Thoracic aorta (tissue), 2 donors: Measurements from ENCODE around the gene C3orf22. TPM values are rescaled to one million over a fixed set of nuclear protein-coding genes. Genes with fewer than 3 reads are reported as not detected.

ENCODE experiments used
- ATAC-seq: fragments of 150-250 bp; one replicate; pipeline ENCODE4 v1.8.0; 2017; ENCODE audit warnings: low read depth; ENCODE audit not compliant: insufficient number of reproducible peaks, low FRiP score
- DNase-seq: peaks from one replicate; pipeline ENCODE4 v3.0.0-alpha.2; 2020; ENCODE audit warnings: low spot score
- H3K27ac ChIP-seq, 2 donors: fragments of 200-600 bp; sonication (generic); 1 replicate in 1 of 2; 2 replicates in 1 of 2; pipeline ENCODE4 v1.5.1; 2016; ENCODE audit warnings: mild to moderate bottlenecking in 2 of 2, moderate library complexity in 2 of 2
- H3K27me3 ChIP-seq: fragments of 200-600 bp; sonication (generic); replicated peaks from 2 replicates; pipeline ENCODE4 v1.6.0; 2016; ENCODE audit warnings: mild to moderate bottlenecking; ENCODE audit not compliant: insufficient read depth
- H3K36me3 ChIP-seq: fragments of 200-600 bp; sonication (generic); one replicate; pipeline ENCODE4 v1.5.1; 2016
- H3K4me1 ChIP-seq, 2 donors: fragments of 200-600 bp; sonication (generic); 1 replicate in 1 of 2; 2 replicates in 1 of 2; pipeline versions ENCODE4 v1.5.1 to v1.6.0; 2016; ENCODE audit warnings: low read depth in 2 of 2, mild to moderate bottlenecking in 1 of 2; ENCODE audit not compliant: control insufficient read depth in 1 of 2
- H3K4me3 ChIP-seq: fragments of 200-600 bp; sonication (generic); 2 replicates; pipeline ENCODE4 v1.5.1; 2016; ENCODE audit warnings: mild to moderate bottlenecking
- H3K9me3 ChIP-seq: fragments of 200-600 bp; sonication (generic); 2 replicates; pipeline ENCODE4 v1.5.1; 2016
- CTCF ChIP-seq: fragments of 200-600 bp; sonication (generic); IDR thresholded peaks from one replicate; pipeline ENCODE4 v1.5.1; 2019; ENCODE audit warnings: antibody characterized with exemption
- total RNA-seq, 2 donors: library from RNA; depleted of rRNA; stranded (reverse); fragments of >200 nt; gene quantifications; one replicate each; pipeline versions ENCODE4 v1.1.0 to v1.2.3, GENCODE V29; 2016

The C3orf22 gene
- total RNA-seq, 2 donors from 2014 or later = not detected

DNA sequence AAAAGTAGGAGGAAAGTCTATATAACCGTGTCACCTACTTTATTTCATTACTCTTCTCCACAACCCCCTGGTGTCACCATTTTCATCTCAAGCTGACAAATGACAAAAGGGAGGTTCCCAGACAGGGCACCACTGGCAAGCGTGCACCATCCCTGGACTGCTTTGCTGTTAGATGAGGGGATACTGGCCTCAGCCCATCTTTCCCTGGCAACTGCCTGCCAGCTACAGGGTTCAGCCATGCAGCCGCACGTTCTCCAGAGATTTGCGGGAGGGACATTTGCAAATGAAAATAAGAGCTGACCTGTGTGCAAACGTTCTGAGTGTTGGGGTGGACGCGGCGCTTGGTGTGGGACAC is 41.8 kb downstream of the C3orf22 start:
- Histone ChIP-seq H3K4me3 (no peak overlapping the region), H3K9me3 (no peaks in the 10 kb centered on the region), H3K4me1 (no peaks in the 10 kb centered on the region), H3K27ac (no peak overlapping the region), H3K27me3 (no peaks in the 10 kb centered on the region), H3K36me3 (no peaks in the 10 kb centered on the region)
- DNase-seq (no peak), ATAC-seq (no peak)
- TF ChIP-seq CTCF = no peak

DNA sequence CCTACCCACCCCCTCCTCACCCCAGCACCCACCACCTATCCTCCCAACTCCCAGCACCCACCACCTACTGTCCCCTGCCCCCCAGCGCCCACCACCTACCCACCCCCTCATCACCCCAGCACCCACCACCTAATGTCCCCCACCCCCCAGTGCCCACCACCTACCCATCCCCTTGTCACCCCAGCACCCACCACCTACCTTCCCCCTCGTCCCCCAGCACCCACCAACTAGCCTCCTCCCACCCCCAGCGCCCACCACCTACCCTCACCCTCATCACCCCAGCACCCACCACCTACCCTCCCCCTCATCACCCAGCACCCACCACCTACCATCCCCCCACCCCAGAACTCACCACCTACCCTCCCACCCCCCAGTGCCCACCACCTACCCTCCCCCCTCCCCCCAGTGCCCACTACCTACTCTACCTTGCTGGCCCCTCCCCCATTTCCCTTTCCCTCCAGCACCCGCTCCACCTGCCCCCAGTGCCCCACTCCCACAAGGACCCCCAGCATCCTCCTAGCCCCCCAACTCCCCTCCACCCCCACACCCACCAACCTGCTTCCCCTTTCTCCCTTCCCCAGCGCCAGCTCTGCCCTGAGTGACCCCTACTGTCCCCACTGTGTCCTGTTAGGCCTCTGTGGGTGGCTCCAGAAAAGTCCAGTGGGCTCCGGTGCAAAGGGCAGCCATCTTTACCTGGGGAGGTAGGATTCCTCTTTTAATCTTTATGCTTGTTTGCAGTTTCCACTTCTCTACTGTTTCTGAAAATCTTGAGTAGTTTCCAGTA is 42.4 kb downstream of the C3orf22 start:
- no peaks in the 10 kb centered on the region for H3K36me3 ChIP-seq
- H3K27me3 ChIP-seq = no peaks in the 10 kb centered on the region
- no peak overlapping the region for H3K27ac ChIP-seq
- H3K9me3 ChIP-seq = no peaks in the 10 kb centered on the region
- no peaks in the 10 kb centered on the region for H3K4me1 ChIP-seq
- no peak for TF ChIP-seq CTCF
- ATAC-seq (no peak), DNase-seq (no peak)
- no peak overlapping the region for H3K4me3 ChIP-seq

DNA sequence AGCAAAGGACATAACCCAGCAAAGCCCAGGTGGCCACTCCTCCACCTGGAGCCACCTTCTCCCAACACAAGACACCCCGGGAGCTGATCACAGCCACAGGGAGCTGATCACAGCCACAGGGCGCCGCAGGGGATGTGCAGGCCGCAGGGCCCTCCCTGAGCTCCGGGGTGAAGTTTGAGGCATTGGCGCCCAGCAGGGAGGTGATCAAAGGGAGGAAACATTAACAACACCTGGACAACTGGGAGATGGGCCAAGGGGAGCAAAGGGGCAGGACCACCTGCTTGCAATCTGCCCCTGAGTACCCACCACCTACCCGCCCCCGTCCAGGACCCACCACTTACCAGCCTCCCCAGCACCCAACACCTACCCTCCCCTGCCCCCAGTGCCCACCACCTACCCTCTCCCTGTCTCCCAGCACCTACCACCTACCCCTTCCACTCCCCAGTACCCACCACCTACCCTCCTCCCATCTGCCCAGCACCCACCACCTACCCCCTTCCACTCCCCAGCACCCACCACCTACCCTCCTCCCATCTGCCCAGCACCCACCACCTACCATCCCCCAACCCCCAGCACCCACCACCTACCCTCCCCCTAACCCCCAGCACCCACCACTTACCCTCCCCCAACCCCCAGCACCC is 43.5 kb downstream of the C3orf22 start:
- no peaks in the 10 kb centered on the region for H3K36me3 ChIP-seq
- TF ChIP-seq CTCF = no peak
- no peak overlapping the region for H3K27ac ChIP-seq
- no peak overlapping the region for H3K4me3 ChIP-seq
- no peaks in the 10 kb centered on the region for H3K27me3 ChIP-seq
- H3K9me3 ChIP-seq = no peaks in the 10 kb centered on the region
- no peak for ATAC-seq
- DNase-seq = no peak
- no peaks in the 10 kb centered on the region for H3K4me1 ChIP-seq

DNA sequence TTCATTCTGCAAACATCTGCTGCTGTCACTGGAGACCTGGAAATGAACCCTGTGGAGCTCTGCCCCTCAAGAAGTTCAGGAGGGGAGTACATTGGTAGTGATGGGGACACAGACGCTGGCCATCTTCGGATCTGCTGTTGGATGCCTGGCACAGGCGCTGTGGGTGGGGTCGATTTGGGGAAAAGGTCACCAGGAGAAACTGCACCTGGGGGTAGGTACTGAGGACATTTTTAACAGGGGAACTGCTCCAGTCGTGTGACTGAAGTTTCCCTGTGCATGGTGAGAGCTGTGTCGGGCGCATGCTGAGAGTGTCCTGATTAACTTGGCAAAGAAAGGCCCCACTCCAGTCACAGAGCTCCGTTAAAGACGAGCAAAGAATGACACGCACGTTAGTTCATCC is 44.6 kb downstream of the C3orf22 start:
- Histone ChIP-seq H3K27me3 (no peaks in the 10 kb centered on the region), H3K9me3 (no peaks in the 10 kb centered on the region), H3K27ac (no peak overlapping the region), H3K4me1 (no peaks in the 10 kb centered on the region), H3K4me3 (no peak overlapping the region), H3K36me3 (no peaks in the 10 kb centered on the region)
- no peak for TF ChIP-seq CTCF
- DNase-seq = no peak
- no peak for ATAC-seq

GRCh38 chr3:126512916-126513650 is 45.6 kb downstream of the C3orf22 start:
- no peak for DNase-seq
- no peak for ATAC-seq
- H3K27ac ChIP-seq = no peak overlapping the region

More at GRCh38 chr3:126512916-126513650, 45.6 kb downstream of the C3orf22 start:
- Histone ChIP-seq H3K27me3 (no peaks in the 10 kb centered on the region), H3K36me3 (no peaks in the 10 kb centered on the region), H3K4me1 (no peaks in the 10 kb centered on the region), H3K9me3 (no peaks in the 10 kb centered on the region), H3K4me3 (no peak overlapping the region)
- no peak for TF ChIP-seq CTCF
